AG09309 (cell line): ENCODE measurements around the gene FN3KRP.

Experiments used
- DNase-seq: peaks from one replicate; pipeline ENCODE4 v3.0.0-alpha.2; 2010; ENCODE audit warnings: low read depth
- H3K4me3 ChIP-seq: 2 replicates; pipeline ENCODE4 v1.5.1; 2011; ENCODE audit warnings: mild to moderate bottlenecking, low read depth, low read length, moderate library complexity; ENCODE audit not compliant: control insufficient read depth
- CTCF ChIP-seq: IDR thresholded peaks from 2 replicates; pipeline ENCODE4 v1.5.1; 2011; ENCODE audit warnings: mild to moderate bottlenecking, low read depth, low read length, inconsistent platforms; ENCODE audit not compliant: insufficient read depth, control insufficient read depth; ENCODE audit errors: missing control alignments

FN3KRP gene

GRCh38 chr17:82776454-82776853 is 59.9 kb downstream of the FN3KRP start:
- no peak for DNase-seq
- no peak overlapping the region for H3K4me3 ChIP-seq
- TF ChIP-seq CTCF, result no peak
